GM18499 (cell line): ENCODE data around the gene NRP1.

ENCODE experiments used
- ATAC-seq: cut with Tn5 transposase; IDR thresholded peaks from one replicate; pipeline ENCODE4 v1.9.1; 2021; ENCODE audit warnings: moderate number of reproducible peaks; ENCODE audit not compliant: insufficient read depth, unreplicated experiment

NRP1 gene

DNA sequence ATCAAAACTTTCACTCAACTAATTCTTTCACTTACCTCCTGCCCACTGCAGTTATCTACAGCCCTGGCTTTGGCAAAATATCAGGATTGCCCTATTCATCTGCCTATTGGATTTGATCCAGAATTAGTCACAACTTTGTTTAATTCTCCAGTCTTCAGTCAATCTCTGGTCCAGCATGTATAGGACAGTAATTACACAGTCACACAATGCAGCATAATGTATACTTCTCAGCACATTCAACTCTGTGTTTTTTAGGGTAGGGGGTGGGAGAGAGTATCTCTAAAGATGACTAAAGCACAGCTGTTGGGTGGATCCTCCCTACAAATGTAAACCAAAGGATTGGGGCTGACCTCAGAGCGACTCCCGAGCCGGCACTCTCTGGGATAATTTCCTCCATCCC lies 17.7 kb upstream of the NRP1 start:
- ATAC-seq, result no peak

- ATAC-seq, result no peak
Observed at GRCh38 chr10:33350041-33350440, 15.6 kb upstream of the NRP1 start.

DNA sequence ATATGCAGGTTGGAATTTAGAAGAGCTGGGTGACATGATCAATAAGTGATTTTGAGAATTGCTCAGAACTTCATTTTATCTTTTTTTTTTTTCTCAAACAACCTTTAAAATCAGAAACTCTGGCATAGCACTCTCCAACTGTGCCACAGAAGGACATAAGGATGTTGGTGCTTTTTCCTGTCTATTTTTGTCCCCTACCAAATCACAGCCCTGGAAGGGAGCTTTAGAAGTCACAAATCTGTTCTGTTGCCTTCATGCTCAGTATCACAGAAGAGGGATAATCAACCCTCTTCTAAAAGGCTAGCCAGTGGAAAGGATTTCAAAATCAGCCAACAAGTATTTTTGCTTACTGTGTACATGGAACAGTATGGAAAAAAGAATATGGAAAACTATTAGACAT lies 14.8 kb upstream of the NRP1 start:
- no peak for ATAC-seq

DNA sequence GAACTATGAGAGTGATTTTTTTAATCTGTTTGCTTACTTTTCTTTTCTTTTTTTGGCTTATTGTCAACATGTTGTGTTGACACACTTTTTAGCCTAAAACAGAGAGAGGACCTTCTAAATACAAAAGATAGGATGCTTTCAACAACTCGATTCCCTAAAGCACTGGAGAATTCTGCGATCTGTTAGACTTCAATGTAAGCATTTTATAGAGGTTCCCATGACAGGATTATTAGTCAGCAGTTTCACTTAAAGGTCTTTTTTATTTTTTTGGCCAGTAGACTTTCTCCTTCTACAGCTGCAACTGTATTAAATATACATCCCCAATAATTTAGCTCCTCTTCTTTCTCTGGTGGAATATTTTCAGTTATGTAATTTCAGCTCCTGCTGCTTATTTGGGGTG lies 12.7 kb upstream of the NRP1 start:
- no peak for ATAC-seq

GRCh38 chr10:33345236-33345635 lies 10.8 kb upstream of the NRP1 start:
- ATAC-seq, result no peak

DNA sequence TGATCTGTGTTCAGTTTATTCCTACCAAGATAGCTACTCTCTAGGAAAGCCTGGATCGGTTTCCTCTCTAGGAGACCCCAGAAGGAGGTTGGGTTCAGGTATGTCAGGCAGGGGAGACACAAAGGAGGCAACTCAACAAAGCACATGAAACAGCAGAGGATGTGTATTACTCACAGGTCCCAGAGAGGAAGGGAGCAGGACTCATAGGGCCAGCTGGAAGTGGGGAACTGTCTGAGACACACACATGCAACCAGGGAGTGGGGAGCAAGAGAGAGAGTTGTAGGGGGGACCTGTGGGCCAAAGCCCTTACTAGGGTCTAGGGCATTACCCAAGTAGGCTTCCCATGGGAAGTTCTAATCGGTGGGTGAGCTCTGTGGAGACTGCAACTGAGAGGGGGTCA lies 10.2 kb upstream of the NRP1 start:
- no peak for ATAC-seq

- ATAC-seq, result no peak
Observed at GRCh38 chr10:33341637-33342036, 7.2 kb upstream of the NRP1 start.

DNA sequence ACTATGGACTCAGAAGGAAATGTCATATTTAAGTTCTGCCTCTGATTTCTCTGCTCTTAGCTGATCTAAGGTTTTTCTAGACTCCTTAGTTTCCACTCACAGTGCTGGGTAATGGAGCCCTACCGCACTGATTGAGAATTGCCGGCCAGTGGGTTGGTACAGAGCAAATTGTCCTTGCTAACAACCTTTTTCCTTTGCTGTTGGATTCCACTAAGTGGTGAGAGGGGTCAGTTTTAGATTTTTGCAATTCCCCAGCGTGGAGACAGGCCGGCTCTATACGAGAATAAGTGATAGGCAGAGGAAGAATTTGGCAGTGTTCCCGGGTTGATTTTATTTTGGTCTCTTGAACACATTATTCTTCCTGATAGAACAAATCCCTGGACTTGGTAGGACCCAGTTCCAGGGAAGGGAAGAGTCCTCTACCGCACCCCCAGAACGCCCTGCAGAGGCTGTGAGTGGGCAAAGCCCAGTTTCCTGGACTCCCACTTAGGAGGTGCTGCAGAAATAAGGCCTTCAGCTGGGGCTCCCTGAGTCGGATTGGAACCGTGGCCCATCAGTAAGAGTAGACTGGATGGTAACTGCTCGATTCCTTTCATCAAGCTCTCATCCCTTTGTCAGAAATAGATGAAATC lies 3.0 kb upstream of the NRP1 start:
- no peak for ATAC-seq

DNA sequence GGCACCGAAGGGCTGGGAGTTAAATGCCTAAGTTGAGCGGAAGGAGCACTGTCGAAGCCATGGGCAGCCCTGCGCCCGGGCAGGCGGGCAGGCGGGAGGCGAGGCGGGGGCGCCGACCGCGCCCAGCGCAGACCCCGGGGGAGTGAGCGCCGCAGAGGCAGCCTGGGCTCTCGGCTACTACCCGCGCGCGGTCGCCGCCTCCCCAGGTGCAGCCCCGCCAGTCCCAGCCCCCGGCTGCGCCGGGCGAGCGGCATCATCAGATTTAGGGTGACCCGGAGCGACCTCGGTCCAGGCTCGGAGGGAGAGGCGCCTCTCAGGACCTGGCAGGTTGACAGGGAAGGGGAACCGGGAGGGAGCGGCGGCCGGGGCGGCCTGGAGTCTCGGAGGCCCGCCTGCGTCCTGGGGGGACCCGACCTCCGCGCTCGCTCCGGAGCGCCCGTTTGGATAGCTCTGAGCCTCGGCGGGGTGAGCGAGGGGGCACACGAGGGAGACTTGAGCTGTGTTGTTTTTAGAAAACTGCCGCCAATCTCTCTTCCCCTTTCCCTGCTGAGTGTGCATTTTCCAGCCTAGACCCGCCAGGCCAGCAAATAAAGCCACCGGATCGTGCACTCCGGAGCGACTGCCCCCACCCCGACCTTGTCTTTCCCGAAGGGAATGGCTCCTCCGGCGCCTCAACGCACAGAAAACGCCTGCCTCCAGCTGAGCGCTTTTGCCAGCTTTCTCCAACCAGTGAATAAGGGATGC lies 2.3 kb upstream of the NRP1 start:
- ATAC-seq, result no peak

DNA sequence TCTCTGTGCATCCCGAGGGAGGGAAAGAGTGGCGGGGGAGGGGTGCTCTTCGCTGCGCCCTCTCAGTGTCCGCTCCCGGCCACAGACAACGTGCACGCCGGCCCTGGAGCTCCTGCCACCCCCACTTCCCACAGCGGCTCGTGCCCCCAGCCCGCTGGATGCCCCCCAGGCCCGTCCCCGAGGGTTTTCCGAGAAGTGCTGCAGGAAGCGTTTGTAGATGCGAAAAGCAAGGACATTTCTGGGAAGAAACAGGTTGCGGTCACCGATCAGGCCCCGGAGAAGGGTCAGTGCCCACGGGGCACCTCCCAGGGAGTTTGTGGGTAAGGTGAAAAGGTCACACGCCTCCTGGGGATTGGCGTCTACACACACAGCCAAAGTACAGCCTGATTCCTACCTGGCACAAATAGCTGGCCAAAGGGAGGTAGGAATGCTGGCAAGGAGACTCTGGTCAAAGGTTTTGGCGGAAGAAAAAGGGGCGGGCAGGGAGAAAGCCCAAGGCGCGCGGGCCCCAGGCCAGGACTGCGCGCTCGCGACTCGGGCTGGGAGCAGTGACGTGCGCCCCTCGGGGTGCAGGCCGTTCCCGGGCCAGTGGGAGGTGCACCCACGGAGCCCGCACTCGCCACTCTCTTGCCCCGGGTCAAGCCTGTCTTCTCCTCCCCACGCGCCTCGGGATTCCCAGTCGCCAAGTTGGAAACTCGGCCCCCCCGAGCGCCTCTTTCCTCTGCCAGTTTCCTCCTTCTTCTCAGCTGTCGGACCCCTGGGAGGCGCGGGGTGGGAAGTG lies 1.5 kb upstream of the NRP1 start:
- no peak for ATAC-seq

- no peak for ATAC-seq
Observed at GRCh38 chr10:33335551-33335800, 1.0 kb upstream of the NRP1 start.

- ATAC-seq, result no peak
Observed at GRCh38 chr10:33334805-33335550, 511 bp upstream of the NRP1 start.

- ATAC-seq, result no peak
Observed at GRCh38 chr10:33333260-33334101, 986 bp downstream of the NRP1 start.

DNA sequence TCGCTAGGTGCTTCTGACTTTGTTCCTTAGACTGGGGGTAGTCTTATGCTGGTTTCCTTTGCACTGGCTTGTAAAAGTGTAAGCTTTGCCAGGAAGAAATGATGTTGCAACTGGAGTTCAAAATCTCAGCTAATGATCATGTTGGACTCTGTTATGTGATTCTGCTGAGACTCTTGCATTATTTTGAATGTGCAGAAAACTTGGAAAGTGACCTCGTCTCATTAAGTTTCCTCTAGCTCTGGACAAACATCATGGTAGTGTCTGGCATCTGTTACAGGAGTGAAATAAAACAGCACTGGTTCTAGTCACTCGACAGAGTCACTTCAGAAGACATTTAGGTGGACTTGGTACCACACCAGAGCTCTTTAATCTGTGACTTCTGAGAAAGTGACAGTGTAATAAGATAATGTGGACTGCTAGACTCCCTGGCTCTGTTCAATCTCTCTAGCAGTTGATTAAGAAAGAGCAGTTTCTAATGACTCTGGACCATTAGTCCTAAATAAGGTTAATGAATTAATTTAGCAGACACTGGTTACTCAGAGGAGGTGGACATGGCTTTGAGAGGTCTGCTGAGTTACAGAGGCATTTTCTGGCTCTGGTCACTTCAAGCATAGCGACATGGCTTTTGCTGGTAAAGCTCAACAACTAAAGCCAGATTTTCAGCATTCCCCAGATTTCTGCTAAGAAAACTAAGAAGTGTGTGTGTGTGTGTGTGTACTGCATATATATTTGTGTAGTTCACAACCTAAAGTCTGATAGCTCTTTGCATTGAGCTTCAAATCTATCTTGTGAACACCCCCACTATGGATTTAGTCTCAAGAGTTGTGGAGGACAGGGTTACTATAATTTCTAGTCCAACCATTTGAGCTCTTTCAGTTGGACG lies 2.0 kb downstream of the NRP1 start:
- ATAC-seq, result no peak

DNA sequence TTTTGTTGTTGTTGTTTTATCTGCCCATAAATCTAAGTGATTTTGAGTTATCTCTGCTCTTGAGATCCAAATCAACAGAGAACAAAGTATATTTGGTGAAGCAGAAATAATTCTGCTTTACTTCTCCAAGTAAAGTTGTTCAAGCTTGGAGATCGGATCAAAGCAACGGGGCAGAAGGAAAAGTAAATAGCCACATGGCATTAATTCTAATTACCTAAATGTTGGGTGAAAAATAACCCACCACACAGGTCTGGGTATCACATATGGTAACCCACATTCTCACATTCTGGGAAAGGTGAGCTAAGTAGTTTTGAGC lies 3.1 kb downstream of the NRP1 start:
- no peak for ATAC-seq

DNA sequence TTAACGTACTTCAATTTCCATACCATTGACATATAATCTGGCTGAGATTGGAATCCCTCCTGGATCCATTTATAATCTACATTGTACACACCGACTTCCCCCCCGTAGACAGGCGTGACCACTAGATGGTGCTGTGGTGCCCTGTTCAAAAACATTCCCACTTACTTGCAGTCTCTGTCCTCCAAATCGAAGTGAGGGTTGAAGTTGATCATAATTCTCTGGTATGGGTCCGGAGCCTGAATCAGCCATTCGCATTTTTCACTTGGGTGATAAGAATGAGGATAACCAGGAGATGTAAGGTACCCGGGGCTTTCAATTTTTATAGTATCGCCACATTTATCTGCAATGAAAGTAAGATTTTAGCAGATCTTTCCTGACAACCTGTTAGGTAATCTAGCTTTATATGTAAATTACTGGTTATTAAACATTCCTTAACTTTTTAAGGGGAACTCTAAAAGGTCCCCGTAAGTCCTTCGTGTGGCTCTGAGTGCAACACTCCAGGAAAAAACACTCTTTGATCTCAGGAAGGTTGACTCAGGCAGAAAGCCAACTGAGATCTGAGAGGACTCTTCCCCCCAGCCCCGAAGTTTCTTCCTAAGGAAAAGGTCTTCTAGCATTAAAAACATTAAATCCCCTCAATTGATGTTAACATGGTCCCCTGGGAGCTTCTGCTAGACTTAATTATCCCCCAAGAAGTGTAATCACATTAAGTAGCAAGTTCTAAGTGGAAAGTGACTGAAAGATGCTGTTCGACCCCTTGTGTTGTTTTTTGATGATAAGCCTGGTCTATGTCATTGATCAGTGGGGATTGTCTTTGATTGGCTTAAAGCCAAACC lies 3.7 kb downstream of the NRP1 start:
- ATAC-seq, result no peak

- no peak for ATAC-seq
Observed at GRCh38 chr10:33329178-33329577, 5.3 kb downstream of the NRP1 start.

DNA sequence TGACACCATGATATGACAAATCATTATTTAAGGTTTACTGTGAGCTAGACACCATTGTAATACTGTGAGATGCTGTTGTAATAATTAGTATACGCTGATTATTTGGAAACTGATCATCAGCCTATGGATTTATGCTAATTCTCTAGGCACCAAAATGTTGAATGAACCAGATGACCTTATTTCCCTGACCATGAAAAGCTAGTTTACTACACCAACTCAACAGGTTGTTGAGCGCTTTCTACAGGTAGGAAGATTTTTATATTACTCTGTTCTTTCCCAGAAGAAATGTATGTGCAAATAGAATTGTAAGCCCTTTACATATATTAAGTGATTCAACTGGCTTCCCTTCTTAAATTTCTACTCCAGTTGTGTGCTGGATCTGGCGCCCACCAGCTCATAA lies 6.2 kb downstream of the NRP1 start:
- no peak for ATAC-seq

GRCh38 chr10:33327751-33328150 lies 6.7 kb downstream of the NRP1 start:
- no peak for ATAC-seq
